SK-N-SH treated with all-trans-retinoic acid at 6 μM for 48 hours (cell line): ENCODE results near the gene AADACL4.
"Not testable (repeated sequence)": the region's sequence is repeated elsewhere in the genome, so short reads cannot be mapped to it uniquely, and the experiment has no call there.

ENCODE experiments used
- ATAC-seq: fragments of 200-7000 bp; cut with Tn5 transposase; 3 replicates; pipeline ENCODE4 v1.9.1; 2020; ENCODE audit warnings: mild to moderate bottlenecking, moderate library complexity
- ARNTL ChIP-seq: fragments of 450-650 bp; formaldehyde crosslinking; IDR thresholded peaks from 2 replicates; pipeline ENCODE4 v1.5.0; 2020; ENCODE audit warnings: low read depth, mild to moderate bottlenecking, moderate library complexity, borderline replicate concordance
- BACH2 ChIP-seq: fragments of 250-450 bp; sonication (Bioruptor Pico); IDR thresholded peaks from 2 replicates; pipeline ENCODE4 v1.9.0; 2021; ENCODE audit warnings: mild to moderate bottlenecking, borderline replicate concordance
- CSDC2 ChIP-seq: fragments of 250-450 bp; sonication (Bioruptor Pico); IDR thresholded peaks from 2 replicates; pipeline ENCODE4 v1.5.0; 2020; ENCODE audit warnings: mild to moderate bottlenecking, moderate library complexity
- ESRRG ChIP-seq: fragments of 250-450 bp; sonication (Bioruptor Pico); IDR thresholded peaks from 2 replicates; pipeline ENCODE4 v1.6.1; 2021; ENCODE audit warnings: mild to moderate bottlenecking
- GLIS3 ChIP-seq: fragments of 250-450 bp; sonication (Bioruptor Pico); IDR thresholded peaks from 2 replicates; pipeline ENCODE4 v1.5.0; 2020; ENCODE audit warnings: mild to moderate bottlenecking, moderate library complexity
- ISL1 ChIP-seq: fragments of 250-450 bp; sonication (Bioruptor Pico); IDR thresholded peaks from 2 replicates; pipeline ENCODE4 v2.1.2; 2022; ENCODE audit warnings: mild to moderate bottlenecking, moderate library complexity
- PPARA ChIP-seq: fragments of 250-450 bp; sonication (Bioruptor Pico); IDR thresholded peaks from 2 replicates; pipeline ENCODE4 v1.5.0; 2020; ENCODE audit warnings: mild to moderate bottlenecking, borderline replicate concordance
- RARB ChIP-seq: fragments of 250-450 bp; sonication (Bioruptor Pico); IDR thresholded peaks from 2 replicates; pipeline ENCODE4 v1.8.0; 2021; ENCODE audit warnings: mild to moderate bottlenecking, moderate library complexity
- SNAI2 ChIP-seq: fragments of 250-450 bp; sonication (Bioruptor Pico); IDR thresholded peaks from 2 replicates; pipeline ENCODE4 v1.5.0; 2020; ENCODE audit warnings: mild to moderate bottlenecking, moderate library complexity
- TCF4 ChIP-seq: fragments of 250-450 bp; sonication (Bioruptor Pico); IDR thresholded peaks from 2 replicates; pipeline ENCODE4 v1.8.0; 2021; ENCODE audit warnings: mild to moderate bottlenecking, moderate library complexity, borderline replicate concordance
- TOX ChIP-seq: fragments of 250-450 bp; sonication (Bioruptor Pico); IDR thresholded peaks from 2 replicates; pipeline ENCODE4 v1.8.0; 2021; ENCODE audit warnings: mild to moderate bottlenecking, moderate library complexity, borderline replicate concordance
- ZC3H10 ChIP-seq: fragments of 250-450 bp; sonication (Bioruptor Pico); IDR thresholded peaks from 2 replicates; pipeline ENCODE4 v1.5.1; 2021; ENCODE audit warnings: mild to moderate bottlenecking, moderate library complexity
- ZFP3 ChIP-seq: fragments of 250-450 bp; sonication (Bioruptor Pico); IDR thresholded peaks from 2 replicates; pipeline ENCODE4 v1.5.0; 2020; ENCODE audit warnings: mild to moderate bottlenecking, moderate library complexity
- ZFP30 ChIP-seq: fragments of 450-650 bp; formaldehyde crosslinking; IDR thresholded peaks from 2 replicates; pipeline ENCODE4 v1.5.0; 2022; ENCODE audit warnings: mild to moderate bottlenecking, moderate library complexity
- ZNF565 ChIP-seq: fragments of 450-650 bp; formaldehyde crosslinking; conservative IDR thresholded peaks from 2 replicates; pipeline ENCODE4 v1.5.0; 2020; ENCODE audit warnings: low read depth, mild to moderate bottlenecking, moderate library complexity
- ZNF70 ChIP-seq: fragments of 450-650 bp; formaldehyde crosslinking; IDR thresholded peaks from 2 replicates; pipeline ENCODE4 v1.5.0; 2020; ENCODE audit warnings: mild to moderate bottlenecking, moderate library complexity
- ZNF8 ChIP-seq: fragments of 450-650 bp; formaldehyde crosslinking; IDR thresholded peaks from 2 replicates; pipeline ENCODE4 v1.5.0; 2020; ENCODE audit warnings: mild to moderate bottlenecking, moderate library complexity
- TF ChIP-seq, protein P1 (sequence below): fragments of 250-450 bp; sonication (Bioruptor Pico); IDR thresholded peaks from 2 replicates; pipeline ENCODE4 v1.5.1; 2020; ENCODE audit warnings: low read depth, mild to moderate bottlenecking, moderate library complexity
- TF ChIP-seq, protein P2 (sequence below): fragments of 250-450 bp; sonication (Bioruptor Pico); IDR thresholded peaks from 2 replicates; pipeline ENCODE4 v1.8.0; 2021; ENCODE audit warnings: low read depth, mild to moderate bottlenecking, moderate library complexity, borderline replicate concordance
- TF ChIP-seq, protein P3 (sequence below): fragments of 250-450 bp; sonication (Bioruptor Pico); IDR thresholded peaks from 2 replicates; pipeline ENCODE4 v1.5.1; 2021; ENCODE audit warnings: mild to moderate bottlenecking, moderate library complexity
- TF ChIP-seq, protein P4 (sequence below): fragments of 250-450 bp; sonication (Bioruptor Pico); IDR thresholded peaks from 2 replicates; pipeline ENCODE4 v1.8.0; 2020; ENCODE audit warnings: mild to moderate bottlenecking, moderate library complexity, borderline replicate concordance

AADACL4 gene

DNA sequence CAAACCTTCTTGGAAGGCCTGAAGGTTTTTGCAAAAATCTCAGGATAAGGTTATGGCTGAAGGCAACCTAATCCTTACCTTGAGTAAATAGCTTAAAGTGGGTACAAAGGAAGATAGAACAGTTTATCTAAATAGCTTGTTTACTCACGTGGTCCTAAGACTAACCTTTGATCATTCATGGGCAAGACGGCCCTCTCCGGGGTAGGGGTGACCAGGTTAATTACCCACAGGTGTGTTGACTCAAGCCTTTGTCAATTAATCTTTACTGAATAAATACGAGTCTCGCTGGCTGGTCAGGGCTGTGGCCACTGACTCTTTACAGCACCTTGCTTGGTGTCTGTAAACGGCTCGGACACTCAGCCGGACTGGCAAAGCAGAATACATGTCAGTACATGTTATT, 10.8 kb downstream of the AADACL4 start:
- no peak for ATAC-seq
- no peak for TF ChIP-seq ZFP3
- no peak for TF ChIP-seq GLIS3 (CRISPR knock-in tag)
- no peak for TF ChIP-seq PPARA

DNA sequence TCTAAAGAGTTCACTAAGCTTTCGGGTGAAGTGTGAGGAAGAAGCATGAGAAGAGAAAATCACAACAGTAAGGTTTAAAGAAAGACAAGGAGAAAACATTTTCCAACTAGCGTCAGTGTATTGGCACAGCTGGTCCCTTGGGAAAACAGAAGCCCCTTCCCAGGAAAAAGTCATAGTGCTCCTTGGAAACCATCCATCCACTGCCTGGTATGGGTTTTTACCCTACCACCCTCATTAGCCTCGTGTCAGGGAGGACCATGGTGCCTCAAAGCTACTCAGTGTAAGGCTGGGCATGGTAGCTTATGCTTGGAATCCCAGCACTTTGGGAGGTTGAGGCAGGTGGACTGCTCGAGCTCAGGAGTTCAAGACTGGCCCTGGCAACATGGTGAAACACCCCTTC, 12.7 kb downstream of the AADACL4 start:
- TF ChIP-seq ESRRG (CRISPR knock-in tag) (no peak), ZFP30 (CRISPR knock-in tag) (no peak), ZNF565 (CRISPR knock-in tag) (no peak), ARNTL (CRISPR knock-in tag) (no peak), ISL1 (CRISPR knock-in tag) (no peak), ZNF8 (CRISPR knock-in tag) (no peak), ZC3H10 (no peak)
- TF ChIP-seq, protein P1, sequence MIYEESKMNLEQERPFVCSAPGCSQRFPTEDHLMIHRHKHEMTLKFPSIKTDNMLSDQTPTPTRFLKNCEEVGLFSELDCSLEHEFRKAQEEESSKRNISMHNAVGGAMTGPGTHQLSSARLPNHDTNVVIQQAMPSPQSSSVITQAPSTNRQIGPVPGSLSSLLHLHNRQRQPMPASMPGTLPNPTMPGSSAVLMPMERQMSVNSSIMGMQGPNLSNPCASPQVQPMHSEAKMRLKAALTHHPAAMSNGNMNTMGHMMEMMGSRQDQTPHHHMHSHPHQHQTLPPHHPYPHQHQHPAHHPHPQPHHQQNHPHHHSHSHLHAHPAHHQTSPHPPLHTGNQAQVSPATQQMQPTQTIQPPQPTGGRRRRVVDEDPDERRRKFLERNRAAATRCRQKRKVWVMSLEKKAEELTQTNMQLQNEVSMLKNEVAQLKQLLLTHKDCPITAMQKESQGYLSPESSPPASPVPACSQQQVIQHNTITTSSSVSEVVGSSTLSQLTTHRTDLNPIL (CRISPR knock-in tag), result no peak

DNA sequence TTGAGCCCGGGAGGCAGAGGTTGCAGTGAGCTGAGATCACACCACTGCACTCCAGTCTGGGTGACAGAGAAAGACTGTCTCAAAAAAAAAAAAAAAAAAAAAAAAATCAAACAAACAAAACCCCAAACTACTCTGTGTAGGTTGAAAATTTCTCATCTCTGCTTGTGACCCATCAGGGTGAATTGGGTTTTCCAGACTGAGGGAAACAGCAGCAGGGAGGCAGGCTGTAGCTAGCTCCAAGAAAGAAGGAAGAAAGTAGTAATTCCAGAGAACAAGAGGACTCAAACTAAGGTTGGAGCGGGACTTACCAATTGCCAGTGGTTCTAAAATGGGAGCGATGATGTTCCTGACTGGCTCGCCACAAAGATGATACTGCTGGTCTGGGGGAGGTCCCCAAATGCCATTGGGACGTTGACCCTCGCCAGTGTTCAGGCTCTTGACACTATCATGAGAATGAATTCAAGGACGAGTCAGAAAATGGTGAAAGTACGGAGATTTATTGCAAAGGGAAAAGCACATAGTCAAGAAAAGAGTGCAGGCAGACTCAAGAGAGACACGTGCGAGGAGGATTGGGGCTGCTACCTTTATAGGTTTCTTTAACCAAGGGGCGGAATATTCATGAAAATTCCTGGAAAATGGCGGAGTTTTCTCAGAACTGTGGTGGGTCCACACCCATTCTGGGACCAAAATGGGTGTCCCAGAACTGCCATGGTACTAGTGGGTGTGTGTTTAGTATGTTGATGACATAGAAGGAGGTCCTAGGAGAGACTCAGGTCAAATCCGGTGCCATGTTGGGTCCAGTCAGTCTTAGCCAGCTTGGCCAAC, 13.4 kb downstream of the AADACL4 start:
- TF ChIP-seq, protein P2, sequence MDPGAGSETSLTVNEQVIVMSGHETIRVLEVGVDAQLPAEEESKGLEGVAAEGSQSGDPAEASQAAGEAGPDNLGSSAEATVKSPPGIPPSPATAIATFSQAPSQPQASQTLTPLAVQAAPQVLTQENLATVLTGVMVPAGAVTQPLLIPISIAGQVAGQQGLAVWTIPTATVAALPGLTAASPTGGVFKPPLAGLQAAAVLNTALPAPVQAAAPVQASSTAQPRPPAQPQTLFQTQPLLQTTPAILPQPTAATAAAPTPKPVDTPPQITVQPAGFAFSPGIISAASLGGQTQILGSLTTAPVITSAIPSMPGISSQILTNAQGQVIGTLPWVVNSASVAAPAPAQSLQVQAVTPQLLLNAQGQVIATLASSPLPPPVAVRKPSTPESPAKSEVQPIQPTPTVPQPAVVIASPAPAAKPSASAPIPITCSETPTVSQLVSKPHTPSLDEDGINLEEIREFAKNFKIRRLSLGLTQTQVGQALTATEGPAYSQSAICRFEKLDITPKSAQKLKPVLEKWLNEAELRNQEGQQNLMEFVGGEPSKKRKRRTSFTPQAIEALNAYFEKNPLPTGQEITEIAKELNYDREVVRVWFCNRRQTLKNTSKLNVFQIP, result no peak
- TF ChIP-seq, protein P3, sequence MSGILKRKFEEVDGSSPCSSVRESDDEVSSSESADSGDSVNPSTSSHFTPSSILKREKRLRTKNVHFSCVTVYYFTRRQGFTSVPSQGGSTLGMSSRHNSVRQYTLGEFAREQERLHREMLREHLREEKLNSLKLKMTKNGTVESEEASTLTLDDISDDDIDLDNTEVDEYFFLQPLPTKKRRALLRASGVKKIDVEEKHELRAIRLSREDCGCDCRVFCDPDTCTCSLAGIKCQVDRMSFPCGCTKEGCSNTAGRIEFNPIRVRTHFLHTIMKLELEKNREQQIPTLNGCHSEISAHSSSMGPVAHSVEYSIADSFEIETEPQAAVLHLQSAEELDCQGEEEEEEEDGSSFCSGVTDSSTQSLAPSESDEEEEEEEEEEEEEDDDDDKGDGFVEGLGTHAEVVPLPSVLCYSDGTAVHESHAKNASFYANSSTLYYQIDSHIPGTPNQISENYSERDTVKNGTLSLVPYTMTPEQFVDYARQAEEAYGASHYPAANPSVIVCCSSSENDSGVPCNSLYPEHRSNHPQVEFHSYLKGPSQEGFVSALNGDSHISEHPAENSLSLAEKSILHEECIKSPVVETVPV (CRISPR knock-in tag), result no peak
- TF ChIP-seq BACH2 (CRISPR knock-in tag) (no peak), RARB (no peak), SNAI2 (CRISPR knock-in tag) (no peak), TCF4 (CRISPR knock-in tag) (no peak), GLIS3 (CRISPR knock-in tag) (no peak), ZFP3 (no peak)
- ATAC-seq, result no peak

More for the DNA sequence above, 12.7 kb downstream of the AADACL4 start:
- no peak for ATAC-seq

DNA sequence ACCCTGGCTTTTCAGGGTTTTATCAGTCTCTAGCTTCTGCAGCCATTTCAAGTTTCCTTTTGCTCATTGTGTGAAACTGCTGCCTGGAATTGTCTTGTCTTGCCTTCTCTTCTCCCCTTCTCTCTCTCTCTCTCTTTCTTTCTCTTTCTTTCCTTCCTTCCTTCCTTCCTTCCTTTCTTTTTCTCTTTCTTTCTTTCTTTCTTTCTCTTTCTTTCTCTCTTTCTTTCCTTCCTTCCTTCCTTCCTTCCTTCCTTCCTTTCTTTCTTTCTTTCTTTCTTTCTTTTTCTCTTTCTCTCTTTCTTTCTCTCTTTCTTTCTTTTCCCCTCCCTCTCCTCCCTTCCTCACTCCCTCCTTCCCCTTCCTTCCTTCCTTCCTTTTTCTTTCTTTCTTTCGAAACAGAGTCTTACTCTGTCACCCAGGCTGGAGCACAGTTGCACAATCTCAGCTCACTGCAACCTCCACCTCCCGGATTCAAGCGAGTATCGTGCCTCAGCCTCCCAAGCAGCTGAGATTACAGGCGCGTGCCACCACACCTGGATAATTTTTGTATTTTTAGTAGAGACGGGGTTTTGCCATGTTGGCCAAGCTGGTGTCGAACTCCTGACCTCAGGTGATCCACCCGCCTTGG, 14.1 kb downstream of the AADACL4 start:
- not testable (repeated sequence) for ATAC-seq

DNA sequence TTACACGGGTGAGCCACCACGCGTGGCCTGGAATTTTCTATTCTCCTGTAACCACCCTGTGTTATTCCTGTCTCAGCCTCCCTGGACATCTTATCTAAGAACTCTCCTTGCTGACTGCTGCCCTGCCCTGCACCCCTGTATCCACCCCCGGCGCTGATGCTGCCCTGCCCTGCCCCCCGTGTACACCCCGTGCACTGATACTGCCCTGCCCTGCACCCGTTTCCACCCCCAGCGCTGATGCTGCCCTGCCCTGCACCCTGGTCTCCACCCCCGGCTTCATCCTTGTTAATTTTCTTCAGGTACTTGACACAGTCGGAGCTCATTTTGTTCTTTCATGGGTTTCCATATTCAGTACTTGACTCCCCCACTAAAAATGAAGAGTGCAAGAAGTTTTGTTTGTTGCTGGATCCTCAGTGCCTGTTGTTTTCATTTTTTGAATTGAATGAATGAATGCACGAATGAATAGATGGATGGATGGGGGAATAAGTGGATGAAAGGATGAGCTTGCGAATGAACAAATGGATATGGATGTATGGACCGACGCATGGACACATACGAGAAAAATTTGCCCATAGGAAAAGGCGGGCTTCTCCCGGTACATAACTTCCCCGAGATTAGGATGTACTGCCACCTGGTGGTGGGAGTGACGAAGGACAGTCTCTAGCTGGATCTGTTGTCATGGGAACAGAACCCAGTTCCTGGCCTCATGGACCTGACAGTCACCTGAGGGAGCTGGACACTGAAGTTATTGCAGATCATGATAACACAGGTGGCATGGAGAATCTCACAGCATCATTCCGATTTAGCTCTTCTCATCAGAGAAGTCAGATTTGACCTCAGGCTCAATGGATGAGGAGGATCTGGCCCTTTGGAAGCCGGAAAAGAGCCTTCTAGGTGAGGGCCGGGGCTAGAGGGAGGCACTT, 14.9 kb downstream of the AADACL4 start:
- ATAC-seq, result peak; percentile 96
- TF ChIP-seq, protein P4, sequence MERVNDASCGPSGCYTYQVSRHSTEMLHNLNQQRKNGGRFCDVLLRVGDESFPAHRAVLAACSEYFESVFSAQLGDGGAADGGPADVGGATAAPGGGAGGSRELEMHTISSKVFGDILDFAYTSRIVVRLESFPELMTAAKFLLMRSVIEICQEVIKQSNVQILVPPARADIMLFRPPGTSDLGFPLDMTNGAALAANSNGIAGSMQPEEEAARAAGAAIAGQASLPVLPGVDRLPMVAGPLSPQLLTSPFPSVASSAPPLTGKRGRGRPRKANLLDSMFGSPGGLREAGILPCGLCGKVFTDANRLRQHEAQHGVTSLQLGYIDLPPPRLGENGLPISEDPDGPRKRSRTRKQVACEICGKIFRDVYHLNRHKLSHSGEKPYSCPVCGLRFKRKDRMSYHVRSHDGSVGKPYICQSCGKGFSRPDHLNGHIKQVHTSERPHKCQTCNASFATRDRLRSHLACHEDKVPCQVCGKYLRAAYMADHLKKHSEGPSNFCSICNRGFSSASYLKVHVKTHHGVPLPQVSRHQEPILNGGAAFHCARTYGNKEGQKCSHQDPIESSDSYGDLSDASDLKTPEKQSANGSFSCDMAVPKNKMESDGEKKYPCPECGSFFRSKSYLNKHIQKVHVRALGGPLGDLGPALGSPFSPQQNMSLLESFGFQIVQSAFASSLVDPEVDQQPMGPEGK (CRISPR knock-in tag), result no peak
- TF ChIP-seq TCF4 (CRISPR knock-in tag), result no peak
- 0 out of 2 replicates have a peak, but pooled peaks have one; percentile 14 for TF ChIP-seq CSDC2
- TF ChIP-seq ARNTL (CRISPR knock-in tag), result no peak
- no peak for TF ChIP-seq ZNF565 (CRISPR knock-in tag)
- no peak for TF ChIP-seq ISL1 (CRISPR knock-in tag)
- TF ChIP-seq TOX (CRISPR knock-in tag), result no peak
- TF ChIP-seq ZNF70 (CRISPR knock-in tag), result no peak
